ENCODE measurements around the gene SGK2. TPM values are rescaled to one million over a fixed set of nuclear protein-coding genes. Genes with fewer than 3 reads are reported as not detected.
A peak's percentile ranks its signal among the peaks of the same experiment; 100 is the strongest.

The SGK2 gene
- total RNA-seq, 1 experiment from 2014 or later, result not detected

GRCh38 chr20:43530321-43531090 lies 28.3 kb upstream of the SGK2 start:
- Histone ChIP-seq H3K9me3 (ENCODE audit: control insufficient read depth, low read depth, low read length) (no peaks in the 10 kb centered on the region), H2BK12ac (ENCODE audit: insufficient read length, low read depth, low read length) (no peak overlapping the region), H3K14ac (ENCODE audit: insufficient read depth, low read length) (no peak overlapping the region), H2BK5ac (ENCODE audit: insufficient read length, low read length) (no peak overlapping the region), H3K23me2 (ENCODE audit: insufficient read length, low read depth, low read length, poor library complexity, severe bottlenecking) (no peaks in the 10 kb centered on the region), H3K27me3 (ENCODE audit: insufficient read depth, low read length) (no peaks in the 10 kb centered on the region), H3T11ph (ENCODE audit: low read length) (no peak overlapping the region), H4K91ac (ENCODE audit: insufficient read length, low read depth, low read length) (no peak overlapping the region), H3K18ac (ENCODE audit: insufficient read length, low read depth, low read length) (no peak overlapping the region), H3K27ac (ENCODE audit: insufficient read length, low read depth, low read length) (no peak overlapping the region), H2AK5ac (ENCODE audit: insufficient read length, low read length) (no peak overlapping the region), H3K79me1 (ENCODE audit: insufficient read depth, low read depth, low read length, poor library complexity, severe bottlenecking) (no peaks in the 10 kb centered on the region), H4K20me1 (ENCODE audit: control insufficient read depth, insufficient read depth, insufficient read length) (no peaks in the 10 kb centered on the region), H3K4me1 (ENCODE audit: insufficient read depth, low read length) (no peaks in the 10 kb centered on the region), H3K9ac (ENCODE audit: extremely low read depth, insufficient read length, low read length) (no peak overlapping the region), H3K4me2 (ENCODE audit: insufficient read depth, insufficient read length, low read length) (no peak overlapping the region), H3K79me2 (ENCODE audit: insufficient read depth, low read length) (no peaks in the 10 kb centered on the region), H4K8ac (replicated peaks; ENCODE audit: insufficient read length, low read depth, low read length) (no peak overlapping the region), H3K23ac (ENCODE audit: insufficient read length, low read depth, low read length) (no peak overlapping the region), H4K5ac (ENCODE audit: insufficient read length, low read depth, low read length) (no peak overlapping the region), H2AFZ (ENCODE audit: low read length) (no peak overlapping the region), H2BK120ac (ENCODE audit: low read depth, low read length, poor library complexity, severe bottlenecking) (no peak overlapping the region), H2BK20ac (ENCODE audit: low read depth, low read length, poor library complexity, severe bottlenecking) (no peak overlapping the region), H3K4ac (ENCODE audit: low read depth, low read length) (no peak overlapping the region), H3K56ac (ENCODE audit: insufficient read length, low read depth, low read length) (no peak overlapping the region), H2BK15ac (ENCODE audit: low read depth, low read length) (no peak overlapping the region)
- H3K36me3 Mint-ChIP-seq (ENCODE audit: insufficient read depth in 1 of 3, low read depth in 3 of 3), result peaks cover 2 to 8% (median 7%) of the 10 kb centered on the region in 3 experiments; a peak in 5 of 7 replicates
- H3K4me1 Mint-ChIP-seq, result no peaks in the 10 kb centered on the region
- H3K27ac Mint-ChIP-seq, result peak overlapping the region in 2 of 3 experiments; percentile 23 to 65; a peak in 2 of 7 replicates
- WGBS (ENCODE audit: extremely low coverage, insufficient read length, low lambda C conversion rate), result no CpG with 5 or more reads among the region's 14 CpGs
- no peaks in the 10 kb centered on the region for H3K9me3 Mint-ChIP-seq
- H3K4me3 Mint-ChIP-seq, result no peak overlapping the region
- no peak for DNase-seq
- TF ChIP-seq CTCF (conservative IDR thresholded peaks at IDR 0.05), result no peak
- no peaks in the 10 kb centered on the region for H3K27me3 Mint-ChIP-seq (ENCODE audit: low read depth)
